Occipital lobe (tissue), 2 donors: ENCODE results near the gene ZNF35. TPM values are rescaled to one million over a fixed set of nuclear protein-coding genes. Genes with fewer than 3 reads are reported as not detected.

Experiments
- DNase-seq: peaks from one replicate; lab custom pipeline; 2025; lab: John Stamatoyannopoulos, UW
- total RNA-seq: library from RNA; depleted of rRNA; stranded (reverse); fragments of >200 nt; gene quantifications from one replicate; pipeline ENCODE4 v1.2.3, GENCODE V29; 2014

ZNF35 gene
- total RNA-seq, 1 donor from 2014 or later, result 24.3 TPM

GRCh38 chr3:44682182-44682896 is 33.8 kb downstream of the ZNF35 start:
- DNase-seq, result no peak

- peak; percentile 58 for DNase-seq
Observed at GRCh38 chr3:44685128-44685800, 36.7 kb downstream of the ZNF35 start.

DNA sequence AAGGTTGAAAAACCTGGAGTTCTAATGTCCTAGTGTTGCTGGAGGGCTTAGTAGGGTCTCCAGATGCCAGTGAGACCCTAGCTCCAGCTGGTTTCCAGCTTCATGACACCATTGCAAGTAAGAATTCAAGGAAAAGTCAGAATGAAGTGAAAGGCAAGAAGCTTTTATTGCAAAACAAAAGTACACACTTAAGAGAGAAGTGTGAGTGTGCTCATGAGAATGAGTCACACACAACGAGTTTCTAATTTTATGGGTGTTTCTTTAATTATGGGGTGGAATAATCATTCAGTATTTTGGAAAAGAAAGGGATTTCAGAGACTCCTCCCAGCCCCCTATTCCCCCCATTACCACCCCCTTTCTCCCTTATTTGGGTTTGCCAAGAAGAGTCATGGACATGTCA is 39.4 kb downstream of the ZNF35 start:
- no peak for DNase-seq

Other genes with a start within 250 kb of the ZNF35 start
- 39.6 TPM for gene ZNF445, start 171.1 kb upstream of the ZNF35 start, total RNA-seq
- gene ZKSCAN7, start 93.5 kb upstream of the ZNF35 start, total RNA-seq, result 29.8 TPM
- gene ZNF660, start 63.8 kb upstream of the ZNF35 start, total RNA-seq, result 14.3 TPM
- gene ZNF197, start 23.7 kb upstream of the ZNF35 start, total RNA-seq, result 66.0 TPM
- gene ZNF502, start 63.9 kb downstream of the ZNF35 start, total RNA-seq, result 15.0 TPM
- 26.8 TPM for gene ZNF501, start 80.9 kb downstream of the ZNF35 start, total RNA-seq
- gene KIAA1143, start 112.9 kb downstream of the ZNF35 start, total RNA-seq, result 35.1 TPM
- 6.4 TPM for gene KIF15, start 113.1 kb downstream of the ZNF35 start, total RNA-seq
- gene TMEM42, start 213.2 kb downstream of the ZNF35 start, total RNA-seq, result 6.9 TPM
- not detected for gene TGM4, start 225.9 kb downstream of the ZNF35 start, total RNA-seq